Sigmoid colon (tissue), 7 donors: ENCODE results near the gene FAM124B. TPM values are rescaled to one million over a fixed set of nuclear protein-coding genes. Genes with fewer than 3 reads are reported as not detected.

ENCODE experiments used
- DNase-seq: peaks from one replicate; pipeline ENCODE4 v3.0.0-alpha.2; 2019
- H3K27ac ChIP-seq, 4 donors: fragments of 200-600 bp; sonication (generic); one replicate each; pipeline ENCODE4 v1.5.1; 2016 to 2019; ENCODE audit warnings: mild to moderate bottlenecking in 1 of 4
- H3K27me3 ChIP-seq, 3 donors: fragments of 200-600 bp; sonication (generic); one replicate each; pipeline ENCODE4 v1.5.1; 2019; ENCODE audit warnings: mild to moderate bottlenecking in 1 of 3
- H3K36me3 ChIP-seq, 4 donors: fragments of 200-600 bp; sonication (generic); one replicate each; pipeline ENCODE4 v1.5.1; 2016 to 2019
- H3K4me1 ChIP-seq, 4 donors: fragments of 200-600 bp; sonication (generic); one replicate each; pipeline ENCODE4 v1.5.1; 2017 to 2019
- H3K4me3 ChIP-seq, 4 donors: fragments of 200-600 bp; sonication (generic); one replicate each; pipeline ENCODE4 v1.5.1; 2017 to 2019; ENCODE audit warnings: mild to moderate bottlenecking in 2 of 4, moderate library complexity in 1 of 4
- H3K9me3 ChIP-seq, 4 donors: fragments of 200-600 bp in 3 of 4; sonication (generic) in 3 of 4; one replicate each; pipeline versions ENCODE4 v1.5.1 to v1.6.1; 2013 to 2019
- CTCF ChIP-seq, 4 experiments: fragments of 450-650 bp in 3 of 4; fragments of 200-600 bp in 1 of 4; IDR thresholded peaks; one replicate each; pipeline ENCODE4 v1.5.1; 2016 to 2019; ENCODE audit warnings: antibody characterized with exemption in 4 of 4, mild to moderate bottlenecking in 3 of 4, moderate library complexity in 2 of 4
- EP300 ChIP-seq, 4 donors: sonication (generic); formaldehyde crosslinking; IDR thresholded peaks; one replicate each; pipeline ENCODE4 v1.6.1; 2017; ENCODE audit warnings: antibody characterized with exemption in 4 of 4
- POLR2A ChIP-seq, 2 donors: fragments of 450-650 bp; IDR thresholded peaks; one replicate each; pipeline ENCODE4 v1.6.1; 2016; ENCODE audit warnings: antibody characterized with exemption in 2 of 2, mild to moderate bottlenecking in 2 of 2, moderate library complexity in 2 of 2
- POLR2AphosphoS5 ChIP-seq, 4 donors: sonication (generic); formaldehyde crosslinking; IDR thresholded peaks; one replicate each; pipeline ENCODE4 v1.6.1; 2017; ENCODE audit warnings: antibody characterized with exemption in 4 of 4
- WGBS, 2 donors: extraction: QIAGEN DNeasy Blood & Tissue Kit; methylation state at CpG; one replicate each; pipeline ENCODE4 v1.1.7; 2013; 5-methylcytosine and 5-hydroxymethylcytosine counted together
- intact Hi-C: fragments of 100-400 bp; cut with DNase I; formaldehyde crosslinking; loops from one replicate; pipeline ENCODE4 v1.15.1; 2023
- polyA plus RNA-seq, 3 donors: library from polyadenylated mRNA; stranded (reverse); fragments of 200-250 nt; gene quantifications; one replicate each; pipeline ENCODE4 v1.2.3, GENCODE V29; 2013
- total RNA-seq, 4 donors: library from RNA; depleted of rRNA; stranded (reverse); fragments of >200 nt; gene quantifications; one replicate each; pipeline ENCODE4 v1.1.0, GENCODE V29; 2016
- donor health status: healthy with polysubstance abuse.
- donor health status: Bipolar disorder and iron deficiency.
- donor health status: healthy.

The FAM124B gene
- total and polyA plus RNA-seq, 7 donors, result 0.23 to 1.9 (median 0.81) TPM

GRCh38 chr2:224428787-224429440 lies 27.0 kb upstream of the FAM124B start:
- DNase-seq, result no peak
- no peaks in the 10 kb centered on the region for H3K27me3 ChIP-seq
- no peak overlapping the region for H3K4me3 ChIP-seq
- H3K36me3 ChIP-seq, result no peaks in the 10 kb centered on the region
- no peaks in the 10 kb centered on the region for H3K4me1 ChIP-seq
- H3K27ac ChIP-seq, result no peak overlapping the region
- no peaks in the 10 kb centered on the region for H3K9me3 ChIP-seq
- WGBS, 2 donors, result 72 to 94% methylated on average over 3 of the region's 3 CpGs
- intact Hi-C loops, result no loop called here
- no peak for TF ChIP-seq EP300 (IDR thresholded peaks at IDR 0.05)

- WGBS, 2 donors, result 81 to 85% methylated on average over 4 of the region's 4 CpGs
- intact Hi-C loops, result no loop called here
Measured at GRCh38 chr2:224427471-224427870, 25.6 kb upstream of the FAM124B start.

GRCh38 chr2:224426656-224427055 lies 24.7 kb upstream of the FAM124B start:
- intact Hi-C loops, result no loop called here
- 68 to 81% methylated on average over 3 of the region's 3 CpGs for WGBS, 2 donors
- Histone ChIP-seq H3K9me3 (no peaks in the 10 kb centered on the region), H3K27ac (no peak overlapping the region), H3K4me1 (no peaks in the 10 kb centered on the region), H3K36me3 (no peaks in the 10 kb centered on the region), H3K27me3 (no peaks in the 10 kb centered on the region), H3K4me3 (no peak overlapping the region)
- no peak for TF ChIP-seq CTCF (IDR thresholded peaks at IDR 0.05)
- TF ChIP-seq POLR2AphosphoS5 (IDR thresholded peaks at IDR 0.05), result no peak
- TF ChIP-seq POLR2A (IDR thresholded peaks at IDR 0.05), result no peak
- no peak for TF ChIP-seq EP300 (IDR thresholded peaks at IDR 0.05)
- DNase-seq, result no peak

More at GRCh38 chr2:224427471-224427870, 25.6 kb upstream of the FAM124B start:
- Histone ChIP-seq H3K27ac (no peak overlapping the region), H3K4me3 (no peak overlapping the region), H3K4me1 (no peaks in the 10 kb centered on the region), H3K9me3 (no peaks in the 10 kb centered on the region), H3K36me3 (no peaks in the 10 kb centered on the region), H3K27me3 (no peaks in the 10 kb centered on the region)
- DNase-seq, result no peak
- no peak for TF ChIP-seq CTCF (IDR thresholded peaks at IDR 0.05)
- TF ChIP-seq POLR2A (IDR thresholded peaks at IDR 0.05), result no peak
- no peak for TF ChIP-seq POLR2AphosphoS5 (IDR thresholded peaks at IDR 0.05)
- TF ChIP-seq EP300 (IDR thresholded peaks at IDR 0.05), result no peak

- no peaks in the 10 kb centered on the region for H3K9me3 ChIP-seq
- TF ChIP-seq POLR2A (IDR thresholded peaks at IDR 0.05) (no peak), EP300 (IDR thresholded peaks at IDR 0.05) (no peak), POLR2AphosphoS5 (IDR thresholded peaks at IDR 0.05) (no peak), CTCF (IDR thresholded peaks at IDR 0.05) (no peak)
- intact Hi-C loops, result no loop called here
- WGBS, 2 donors, result 90 to 93% methylated on average over 2 of the region's 2 CpGs
- H3K27me3 ChIP-seq, result no peaks in the 10 kb centered on the region
- no peak overlapping the region for H3K27ac ChIP-seq
- no peaks in the 10 kb centered on the region for H3K4me1 ChIP-seq
- H3K36me3 ChIP-seq, result no peaks in the 10 kb centered on the region
- H3K4me3 ChIP-seq, result no peak overlapping the region
- DNase-seq, result no peak
Measured at GRCh38 chr2:224421065-224421464, 19.2 kb upstream of the FAM124B start.

- TF ChIP-seq EP300 (IDR thresholded peaks at IDR 0.05) (no peak), POLR2A (IDR thresholded peaks at IDR 0.05) (no peak), POLR2AphosphoS5 (IDR thresholded peaks at IDR 0.05) (no peak), CTCF (IDR thresholded peaks at IDR 0.05) (no peak)
- H3K36me3 ChIP-seq, result no peaks in the 10 kb centered on the region
- no peak overlapping the region for H3K27ac ChIP-seq
- H3K27me3 ChIP-seq, result no peaks in the 10 kb centered on the region
- WGBS, 2 donors, result 93 to 94% methylated on average over 4 of the region's 4 CpGs
- no peak for DNase-seq
- H3K4me3 ChIP-seq, result no peak overlapping the region
- H3K9me3 ChIP-seq, result no peaks in the 10 kb centered on the region
- intact Hi-C loops, result no loop called here
- H3K4me1 ChIP-seq, result no peaks in the 10 kb centered on the region
Measured at GRCh38 chr2:224417947-224418346, 16.0 kb upstream of the FAM124B start.
